Caco-2 (cell line): ENCODE measurements around the gene PCBP3. TPM values are rescaled to one million over a fixed set of nuclear protein-coding genes. Genes with fewer than 3 reads are reported as not detected.

Experiments
- BruUV-seq: library from RNA; stranded (reverse); fragments of 400-500 nt; replicated peaks from 2 replicates; lab custom pipeline; 2021; lab: Mats Ljungman, UMichigan
- CTCF ChIA-PET: fragments of 300-600 bp; sonication (Branson Sonifier 250); formaldehyde crosslinking; loops from one replicate; lab custom pipeline; 2022; ENCODE audit warnings: antibody characterized with exemption; lab: Charles Lee
- POLR2A ChIA-PET: fragments of 300-600 bp; sonication (Branson Sonifier 250); formaldehyde crosslinking; loops from one replicate; lab custom pipeline; 2022; ENCODE audit warnings: antibody characterized with exemption; lab: Charles Lee
- DNase-seq, 2 experiments: peaks; one replicate each; pipeline versions ENCODE4 v3.0.0 to v3.0.0-alpha.2; 2020 to 2022
- H3K27me3 ChIP-seq: replicated peaks from 2 replicates; pipeline ENCODE4 v1.6.0; 2011; ENCODE audit warnings: low read length; ENCODE audit not compliant: control insufficient read depth, insufficient read depth
- H3K36me3 ChIP-seq: 2 replicates; pipeline ENCODE4 v1.5.1; 2011; ENCODE audit warnings: low read length; ENCODE audit not compliant: control insufficient read depth, insufficient read depth
- H3K4me1 ChIP-seq: fragments of 250-450 bp; sonication (Bioruptor Pico); 2 replicates; pipeline ENCODE4 v1.5.1; 2020; ENCODE audit warnings: mild to moderate bottlenecking
- H3K4me3 ChIP-seq: 2 replicates; pipeline ENCODE4 v1.5.1; 2011; ENCODE audit warnings: low read depth, mild to moderate bottlenecking, control low read depth, low read length
- H3K9me3 ChIP-seq: fragments of 250-450 bp; sonication (Bioruptor Pico); 2 replicates; pipeline ENCODE4 v1.5.1; 2020; ENCODE audit warnings: mild to moderate bottlenecking, moderate library complexity
- H3K27ac Mint-ChIP-seq: one replicate; pipeline ENCODE4 v1.8.0; 2022; ENCODE audit warnings: mixed read lengths; ENCODE audit not compliant: unreplicated experiment
- H3K27me3 Mint-ChIP-seq: one replicate; pipeline ENCODE4 v1.8.0; 2022; ENCODE audit warnings: mixed read lengths; ENCODE audit not compliant: insufficient read depth, unreplicated experiment
- H3K36me3 Mint-ChIP-seq: one replicate; pipeline ENCODE4 v1.8.0; 2022; ENCODE audit warnings: mild to moderate bottlenecking, mixed read lengths; ENCODE audit not compliant: insufficient read depth, unreplicated experiment
- H3K4me1 Mint-ChIP-seq: one replicate; pipeline ENCODE4 v1.8.0; 2022; ENCODE audit warnings: low read depth, mixed read lengths; ENCODE audit not compliant: unreplicated experiment
- H3K4me3 Mint-ChIP-seq: one replicate; pipeline ENCODE4 v1.8.0; 2022; ENCODE audit warnings: mild to moderate bottlenecking, moderate library complexity, mixed read lengths; ENCODE audit not compliant: unreplicated experiment
- H3K9me3 Mint-ChIP-seq: one replicate; pipeline ENCODE4 v1.8.0; 2022; ENCODE audit warnings: mixed read lengths; ENCODE audit not compliant: unreplicated experiment
- CTCF ChIP-seq, 2 experiments: fragments of 200-600 bp in 1 of 2; IDR thresholded peaks; 1 replicate in 1 of 2; 2 replicates in 1 of 2; pipeline versions ENCODE4 v1.5.1 to v1.8.0; 2011 to 2022; ENCODE audit warnings: antibody characterized with exemption in 1 of 2, control low read depth in 1 of 2, inconsistent platforms in 1 of 2, low read depth in 1 of 2, low read length in 1 of 2, mild to moderate bottlenecking in 1 of 2, moderate library complexity in 1 of 2; ENCODE audit not compliant: insufficient read depth in 1 of 2, severe bottlenecking in 1 of 2, unreplicated experiment in 1 of 2
- intact Hi-C: fragments of 100-400 bp; cut with micrococcal nuclease; formaldehyde crosslinking; loops from one replicate; pipeline ENCODE4 v1.10.0; 2022; ENCODE audit not compliant: unreplicated experiment
- total RNA-seq: library from RNA; stranded (reverse); gene quantifications from 2 replicates; pipeline ENCODE4 v1.2.3, GENCODE V29; 2022

The PCBP3 gene
- total RNA-seq, 1 experiment from 2014 or later: 0.75 TPM

GRCh38 chr21:45852886-45853400 is 209.4 kb downstream of the PCBP3 start:
- no peak for DNase-seq
- no peak for TF ChIP-seq CTCF (IDR thresholded peaks at IDR 0.05; ENCODE audit: insufficient read depth in 1 of 2, low read depth in 1 of 2, low read length in 1 of 2, severe bottlenecking in 1 of 2, unreplicated experiment in 1 of 2)
- peaks cover 2% of the 10 kb centered on the region for H3K27me3 ChIP-seq
- no peaks in the 10 kb centered on the region for H3K9me3 ChIP-seq
- H3K36me3 Mint-ChIP-seq: no peaks in the 10 kb centered on the region
- CTCF ChIA-PET: no interaction called here
- intact Hi-C loops: no loop called here
- BruUV-seq: no TSS peak
- POLR2A ChIA-PET: no interaction called here
- H3K4me1 Mint-ChIP-seq: no peaks in the 10 kb centered on the region
- H3K4me3 Mint-ChIP-seq: no peak overlapping the region
- H3K36me3 ChIP-seq: no peaks in the 10 kb centered on the region
- H3K4me3 ChIP-seq: no peak overlapping the region
- no peaks in the 10 kb centered on the region for H3K4me1 ChIP-seq
- peaks cover 29% of the 10 kb centered on the region for H3K27me3 Mint-ChIP-seq
- no peaks in the 10 kb centered on the region for H3K9me3 Mint-ChIP-seq
- no peak overlapping the region for H3K27ac Mint-ChIP-seq

- Mint-ChIP-seq H3K27ac (no peak overlapping the region), H3K4me1 (no peaks in the 10 kb centered on the region), H3K36me3 (no peaks in the 10 kb centered on the region), H3K27me3 (peaks cover 24% of the 10 kb centered on the region), H3K9me3 (no peaks in the 10 kb centered on the region), H3K4me3 (no peak overlapping the region)
- Histone ChIP-seq H3K4me1 (no peaks in the 10 kb centered on the region), H3K9me3 (no peaks in the 10 kb centered on the region), H3K4me3 (no peak overlapping the region), H3K36me3 (no peaks in the 10 kb centered on the region), H3K27me3 (no peaks in the 10 kb centered on the region)
- POLR2A ChIA-PET: no interaction called here
- no peak for DNase-seq
- CTCF ChIA-PET: no interaction called here
- no TSS peak for BruUV-seq
- no peak for TF ChIP-seq CTCF (IDR thresholded peaks at IDR 0.05; ENCODE audit: insufficient read depth in 1 of 2, low read depth in 1 of 2, low read length in 1 of 2, severe bottlenecking in 1 of 2, unreplicated experiment in 1 of 2)
- intact Hi-C loops: no loop called here
Observed at GRCh38 chr21:45853703-45854342, 210.3 kb downstream of the PCBP3 start.

- no peaks in the 10 kb centered on the region for H3K36me3 Mint-ChIP-seq
- H3K27ac Mint-ChIP-seq: no peak overlapping the region
- Histone ChIP-seq H3K4me3 (no peak overlapping the region), H3K27me3 (no peaks in the 10 kb centered on the region), H3K4me1 (no peaks in the 10 kb centered on the region), H3K36me3 (no peaks in the 10 kb centered on the region), H3K9me3 (no peaks in the 10 kb centered on the region)
- CTCF ChIA-PET: no interaction called here
- H3K4me3 Mint-ChIP-seq: no peak overlapping the region
- no peaks in the 10 kb centered on the region for H3K9me3 Mint-ChIP-seq
- no TSS peak for BruUV-seq
- intact Hi-C loops: no loop called here
- no peak for TF ChIP-seq CTCF (IDR thresholded peaks at IDR 0.05; ENCODE audit: insufficient read depth in 1 of 2, low read depth in 1 of 2, low read length in 1 of 2, severe bottlenecking in 1 of 2, unreplicated experiment in 1 of 2)
- POLR2A ChIA-PET: no interaction called here
- no peak for DNase-seq
- H3K4me1 Mint-ChIP-seq: no peaks in the 10 kb centered on the region
- peaks cover 24% of the 10 kb centered on the region for H3K27me3 Mint-ChIP-seq
Observed at GRCh38 chr21:45854690-45855247, 211.2 kb downstream of the PCBP3 start.
